B cell (primary cell): ENCODE results near the gene CHRNA4. TPM values are rescaled to one million over a fixed set of nuclear protein-coding genes. Genes with fewer than 3 reads are reported as not detected.

ENCODE experiments used
- ATAC-seq: fragments of 200-7000 bp; cut with Tn5 transposase; one replicate; pipeline ENCODE4 v1.10.0; 2021; ENCODE audit warnings: low read depth, mild to moderate bottlenecking, moderate number of reproducible peaks, moderate library complexity
- CTCF ChIA-PET: fragments of 350-600 bp; sonication (Branson Sonifier 250); formaldehyde crosslinking; loops from one replicate; lab custom pipeline; 2021; ENCODE audit warnings: antibody characterized with exemption, inconsistent platforms; lab: Charles Lee
- POLR2A ChIA-PET: fragments of 350-600 bp; sonication (Branson Sonifier 250); formaldehyde crosslinking; loops from one replicate; lab custom pipeline; 2021; ENCODE audit warnings: antibody characterized with exemption; lab: Charles Lee
- DNase-seq: peaks from one replicate; pipeline ENCODE4 v3.0.0; 2013
- H2AFZ ChIP-seq: 2 replicates; pipeline ENCODE4 v1.6.1; 2012; ENCODE audit warnings: mild to moderate bottlenecking, low read depth, low read length; ENCODE audit not compliant: insufficient read depth, poor library complexity, severe bottlenecking
- H3K27ac ChIP-seq, 2 donors: 1 replicate in 1 of 2; 2 replicates in 1 of 2; pipeline ENCODE4 v1.5.1; 2012 to 2013; ENCODE audit warnings: low read length in 2 of 2, mild to moderate bottlenecking in 2 of 2, moderate library complexity in 1 of 2
- H3K27me3 ChIP-seq, 4 experiments: fragments of 200-600 bp in 1 of 4; sonication (generic) in 1 of 4; replicated peaks in 1 of 4; 1 replicate in 2 of 4; 2 replicates in 2 of 4; pipeline versions ENCODE4 v1.6.1 to v1.7.0; 2013 to 2016; ENCODE audit warnings: low read length in 3 of 4, mild to moderate bottlenecking in 2 of 4, mixed read lengths in 1 of 4, moderate library complexity in 1 of 4; ENCODE audit not compliant: insufficient read depth in 4 of 4, control insufficient read depth in 3 of 4; ENCODE audit errors: control extremely low read depth in 1 of 4
- H3K36me3 ChIP-seq, 2 experiments: replicated peaks in 1 of 2; 1 replicate in 1 of 2; 2 replicates in 1 of 2; pipeline versions ENCODE4 v1.6.1 to v1.7.1; 2013; ENCODE audit warnings: low read length in 1 of 2; ENCODE audit not compliant: insufficient read depth in 2 of 2, control insufficient read depth in 1 of 2; ENCODE audit errors: control extremely low read depth in 1 of 2, extremely low read depth in 1 of 2
- H3K4me1 ChIP-seq, 2 donors: fragments of 200-600 bp in 1 of 2; sonication (generic) in 1 of 2; 1 replicate in 1 of 2; 2 replicates in 1 of 2; pipeline versions ENCODE4 v1.5.1 to v1.6.1; 2013 to 2017; ENCODE audit warnings: low read length in 2 of 2; ENCODE audit not compliant: control insufficient read depth in 2 of 2, insufficient read depth in 2 of 2
- H3K4me2 ChIP-seq: replicated peaks from 2 replicates; pipeline ENCODE3; 2012; ENCODE audit warnings: mild to moderate bottlenecking, low read depth, low read length; ENCODE audit not compliant: poor library complexity, severe bottlenecking
- H3K4me3 ChIP-seq, 5 experiments: fragments of 200-600 bp in 1 of 5; sonication (generic) in 1 of 5; 1 replicate in 3 of 5; 2 replicates in 2 of 5; pipeline versions ENCODE4 v1.5.1 to v1.7.0; 2011 to 2016; ENCODE audit warnings: low read length in 4 of 5, mild to moderate bottlenecking in 4 of 5, low read depth in 2 of 5, control low read depth in 1 of 5, moderate library complexity in 1 of 5; ENCODE audit not compliant: insufficient read depth in 1 of 5; ENCODE audit errors: control extremely low read depth in 1 of 5, extremely low read depth in 1 of 5
- H3K79me2 ChIP-seq: fragments of 200-600 bp; sonication (generic); one replicate; pipeline ENCODE4 v1.6.0; 2016; ENCODE audit warnings: low read length; ENCODE audit not compliant: control insufficient read depth, insufficient read depth
- H3K9ac ChIP-seq: fragments of 200-600 bp; sonication (generic); 2 replicates; pipeline ENCODE4 v1.6.1; 2017; ENCODE audit warnings: mild to moderate bottlenecking, low read length, moderate library complexity
- H3K9me3 ChIP-seq, 3 donors: one replicate each; pipeline versions ENCODE4 v1.6.1 to v1.7.1; 2013; ENCODE audit warnings: low read length in 2 of 3; ENCODE audit not compliant: control insufficient read depth in 2 of 3, insufficient read depth in 1 of 3; ENCODE audit errors: control extremely low read depth in 1 of 3
- H4K20me1 ChIP-seq: 2 replicates; pipeline ENCODE4 v1.6.0; 2012; ENCODE audit warnings: mild to moderate bottlenecking, low read length; ENCODE audit not compliant: insufficient read depth, control insufficient read depth, poor library complexity, severe bottlenecking
- H3K27ac Mint-ChIP-seq: one replicate; pipeline ENCODE4 v1.8.0; 2021; ENCODE audit warnings: mixed read lengths
- H3K27me3 Mint-ChIP-seq: one replicate; pipeline ENCODE4 v1.8.0; 2021; ENCODE audit warnings: mixed read lengths
- H3K4me1 Mint-ChIP-seq: one replicate; pipeline ENCODE4 v1.8.0; 2021; ENCODE audit warnings: mixed read lengths
- H3K4me3 Mint-ChIP-seq: one replicate; pipeline ENCODE4 v1.8.0; 2021; ENCODE audit warnings: mixed read lengths
- H3K9me3 Mint-ChIP-seq: one replicate; pipeline ENCODE4 v1.8.0; 2022; ENCODE audit warnings: mixed read lengths; ENCODE audit not compliant: insufficient read depth
- EZH2 ChIP-seq: IDR thresholded peaks from 2 replicates; pipeline ENCODE4 v1.6.1; 2012; ENCODE audit warnings: borderline replicate concordance, low read depth, mild to moderate bottlenecking, moderate library complexity, low read length; ENCODE audit not compliant: insufficient read depth, poor library complexity, severe bottlenecking
- WGBS: methylation state at CpG from one replicate; pipeline ENCODE4 v1.1.5; 2013; ENCODE audit warnings: missing lambda C conversion rate; ENCODE audit not compliant: insufficient coverage; 5-methylcytosine and 5-hydroxymethylcytosine counted together
- intact Hi-C: fragments of 100-400 bp; cut with micrococcal nuclease; formaldehyde crosslinking; loops from one replicate; pipeline ENCODE4 v1.10.0; 2022
- polyA plus RNA-seq: library from polyadenylated mRNA; depleted of rRNA; stranded (reverse); fragments of >200 nt; gene quantifications from 2 replicates; pipeline ENCODE4 v1.2.3, GENCODE V29; 2012
- total RNA-seq, 2 donors: library from RNA; stranded (reverse); fragments of 120-200 nt in 1 of 2; gene quantifications; 1 replicate in 1 of 2; 2 replicates in 1 of 2; pipeline versions ENCODE4 v1.2.3 to v1.2.4, GENCODE V29; 2013 to 2022
- TF ChIP-seq, protein P1 (sequence below): fragments of 200-600 bp; IDR thresholded peaks from one replicate; pipeline ENCODE4 v1.8.0; 2022; ENCODE audit warnings: antibody characterized with exemption, mild to moderate bottlenecking

Gene CHRNA4
- total and polyA plus RNA-seq, 2 donors (not counting 1 experiment from before 2014, with no cell fraction given), result not detected

DNA sequence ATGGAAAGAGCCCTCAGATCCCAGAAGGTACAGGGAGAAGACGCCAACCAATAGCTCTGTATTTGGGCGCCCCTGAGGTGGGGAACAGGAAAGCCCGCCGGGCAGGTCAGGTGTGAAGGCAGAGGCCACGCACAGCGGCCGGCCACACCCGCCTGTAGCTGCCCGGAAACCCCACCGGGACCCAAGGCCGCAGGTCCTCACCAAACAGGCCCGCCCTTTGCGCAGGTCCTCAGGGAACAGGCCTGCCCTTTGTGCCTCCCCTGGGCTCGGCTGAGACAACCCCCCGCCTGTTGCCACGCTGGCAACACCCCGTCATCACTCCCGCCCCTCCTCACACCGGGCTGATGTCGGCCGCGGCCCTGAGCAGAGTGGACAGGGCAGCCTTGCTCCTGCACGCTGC is 44.9 kb upstream of the CHRNA4 start:
- no peaks in the 10 kb centered on the region for H3K9me3 Mint-ChIP-seq
- POLR2A ChIA-PET, result no interaction called here
- no peak for TF ChIP-seq EZH2
- TF ChIP-seq, protein P1, sequence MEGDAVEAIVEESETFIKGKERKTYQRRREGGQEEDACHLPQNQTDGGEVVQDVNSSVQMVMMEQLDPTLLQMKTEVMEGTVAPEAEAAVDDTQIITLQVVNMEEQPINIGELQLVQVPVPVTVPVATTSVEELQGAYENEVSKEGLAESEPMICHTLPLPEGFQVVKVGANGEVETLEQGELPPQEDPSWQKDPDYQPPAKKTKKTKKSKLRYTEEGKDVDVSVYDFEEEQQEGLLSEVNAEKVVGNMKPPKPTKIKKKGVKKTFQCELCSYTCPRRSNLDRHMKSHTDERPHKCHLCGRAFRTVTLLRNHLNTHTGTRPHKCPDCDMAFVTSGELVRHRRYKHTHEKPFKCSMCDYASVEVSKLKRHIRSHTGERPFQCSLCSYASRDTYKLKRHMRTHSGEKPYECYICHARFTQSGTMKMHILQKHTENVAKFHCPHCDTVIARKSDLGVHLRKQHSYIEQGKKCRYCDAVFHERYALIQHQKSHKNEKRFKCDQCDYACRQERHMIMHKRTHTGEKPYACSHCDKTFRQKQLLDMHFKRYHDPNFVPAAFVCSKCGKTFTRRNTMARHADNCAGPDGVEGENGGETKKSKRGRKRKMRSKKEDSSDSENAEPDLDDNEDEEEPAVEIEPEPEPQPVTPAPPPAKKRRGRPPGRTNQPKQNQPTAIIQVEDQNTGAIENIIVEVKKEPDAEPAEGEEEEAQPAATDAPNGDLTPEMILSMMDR, result no peak

DNA sequence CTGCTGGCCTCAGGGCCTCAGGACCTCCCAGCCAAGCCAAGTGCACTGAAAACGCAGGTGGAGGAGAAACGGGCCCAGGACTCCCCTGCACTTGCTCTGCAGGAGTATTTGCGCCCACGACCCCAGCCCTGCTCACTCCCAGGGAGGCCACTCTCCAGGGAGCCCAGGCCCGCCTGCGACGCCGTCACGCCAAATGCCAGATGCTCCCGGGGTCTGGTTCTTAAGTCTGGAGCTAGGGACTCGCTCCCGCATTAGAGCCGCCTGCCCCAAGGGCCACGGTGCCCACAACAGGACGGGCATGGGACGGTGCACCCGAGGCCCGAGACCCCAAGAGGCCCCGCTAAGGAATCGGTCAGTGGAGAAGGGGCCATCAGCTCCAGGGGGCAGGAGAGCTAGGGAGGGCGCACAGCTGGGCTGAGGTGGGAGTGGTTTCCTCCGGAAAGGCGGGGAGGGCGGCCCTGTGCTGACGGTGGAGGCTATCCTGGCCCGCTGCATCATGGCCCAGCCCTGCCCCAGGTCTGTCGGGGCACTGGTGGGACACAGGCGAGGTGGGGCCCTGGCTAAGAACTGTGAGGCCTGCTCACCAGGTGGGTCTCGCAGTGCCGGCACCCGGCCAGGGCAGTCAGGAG is 44.1 kb upstream of the CHRNA4 start:
- no peak overlapping the region for H2AFZ ChIP-seq
- H3K4me1 Mint-ChIP-seq, result no peaks in the 10 kb centered on the region
- H3K27me3 Mint-ChIP-seq, result no peaks in the 10 kb centered on the region
- H3K27me3 ChIP-seq, result no peaks in the 10 kb centered on the region
- H3K9me3 Mint-ChIP-seq, result no peaks in the 10 kb centered on the region
- H3K9me3 ChIP-seq, result peaks cover 0 to 19% (median 0%) of the 10 kb centered on the region in 3 donors
- 79% methylated on average over 30 of the region's 31 CpGs for WGBS
- DNase-seq (no peak), ATAC-seq (no peak)
- no peaks in the 10 kb centered on the region for H3K79me2 ChIP-seq
- H3K9ac ChIP-seq, result no peak overlapping the region
- H4K20me1 ChIP-seq, result no peaks in the 10 kb centered on the region
- CTCF ChIA-PET, result no interaction called here
- no peak overlapping the region for H3K27ac Mint-ChIP-seq
- H3K4me3 ChIP-seq, result no peak overlapping the region
- H3K4me2 ChIP-seq, result no peak overlapping the region
- intact Hi-C loops, result no loop called here
- TF ChIP-seq EZH2, result no peak
- TF ChIP-seq, protein P1, result no peak
- H3K36me3 ChIP-seq, result no peaks in the 10 kb centered on the region
- no peak overlapping the region for H3K27ac ChIP-seq
- H3K4me1 ChIP-seq, result no peaks in the 10 kb centered on the region
- POLR2A ChIA-PET, result no interaction called here
- no peak overlapping the region for H3K4me3 Mint-ChIP-seq

More for the DNA sequence above, 44.9 kb upstream of the CHRNA4 start:
- CTCF ChIA-PET, result no interaction called here
- no peak overlapping the region for H3K4me3 ChIP-seq
- Mint-ChIP-seq H3K4me1 (no peaks in the 10 kb centered on the region), H3K4me3 (no peak overlapping the region), H3K27me3 (no peaks in the 10 kb centered on the region), H3K27ac (no peak overlapping the region)
- no peak overlapping the region for H3K27ac ChIP-seq
- no peaks in the 10 kb centered on the region for H3K27me3 ChIP-seq
- peaks cover 0 to 21% (median 0%) of the 10 kb centered on the region in 3 donors for H3K9me3 ChIP-seq
- H4K20me1 ChIP-seq, result no peaks in the 10 kb centered on the region
- intact Hi-C loops, result no loop called here
- WGBS, result 94% methylated on average over 23 of the region's 23 CpGs
- no peak overlapping the region for H3K4me2 ChIP-seq
- no peaks in the 10 kb centered on the region for H3K4me1 ChIP-seq
- DNase-seq (no peak), ATAC-seq (no peak)
- no peaks in the 10 kb centered on the region for H3K36me3 ChIP-seq
- H3K9ac ChIP-seq, result no peak overlapping the region
- H2AFZ ChIP-seq, result no peak overlapping the region
- no peaks in the 10 kb centered on the region for H3K79me2 ChIP-seq
